Astrocyte of the cerebellum (primary cell): ENCODE measurements around the gene SLC35F4.

Source experiments
- DNase-seq: peaks from one replicate; pipeline ENCODE4 v3.0.0-alpha.2; 2011; ENCODE audit warnings: low read depth
- H3K4me3 ChIP-seq: 2 replicates; pipeline ENCODE4 v1.5.1; 2011; ENCODE audit warnings: mild to moderate bottlenecking, low read depth, low read length, moderate library complexity
- CTCF ChIP-seq: IDR thresholded peaks from 2 replicates; pipeline ENCODE4 v1.5.1; 2012; ENCODE audit warnings: low read length, low read depth, moderate library complexity, mild to moderate bottlenecking; ENCODE audit errors: missing control alignments
- in situ Hi-C: cut with HindIII; loops from 2 replicates; pipeline ENCODE4 v1.10.0; 2017; ENCODE audit warnings: low sequenced_read_pairs

SLC35F4 gene

GRCh38 chr14:57833323-57833722 lies 32.6 kb downstream of the SLC35F4 start:
- no peak overlapping the region for H3K4me3 ChIP-seq
- peak; percentile 98 for DNase-seq
- TF ChIP-seq CTCF = no peak
- in situ Hi-C loops = no loop called here

- no peak for DNase-seq
- no peak overlapping the region for H3K4me3 ChIP-seq
- in situ Hi-C loops = no loop called here
- no peak for TF ChIP-seq CTCF
These were observed 33.9 kb downstream of the SLC35F4 start for GRCh38 chr14:57831981-57832380.

GRCh38 chr14:57828713-57829112 lies 37.2 kb downstream of the SLC35F4 start:
- TF ChIP-seq CTCF = no peak
- H3K4me3 ChIP-seq = no peak overlapping the region
- no peak for DNase-seq
- in situ Hi-C loops = no loop called here

GRCh38 chr14:57823015-57823660 lies 42.8 kb downstream of the SLC35F4 start:
- TF ChIP-seq CTCF = no peak
- in situ Hi-C loops = no loop called here
- DNase-seq = no peak
- no peak overlapping the region for H3K4me3 ChIP-seq

- DNase-seq = no peak
- TF ChIP-seq CTCF = no peak
- in situ Hi-C loops = no loop called here
- H3K4me3 ChIP-seq = no peak overlapping the region
These were observed 43.8 kb downstream of the SLC35F4 start for GRCh38 chr14:57822081-57822480.

GRCh38 chr14:57820581-57820980 lies 45.3 kb downstream of the SLC35F4 start:
- no peak for DNase-seq
- in situ Hi-C loops = no loop called here
- H3K4me3 ChIP-seq = no peak overlapping the region
- no peak for TF ChIP-seq CTCF
